WTC11 (cell line): Measurements from ENCODE around the gene USO1. TPM values are rescaled to one million over a fixed set of nuclear protein-coding genes. Genes with fewer than 3 reads are reported as not detected.
"Not testable (repeated sequence)": the region's sequence is repeated elsewhere in the genome, so short reads cannot be mapped to it uniquely, and the experiment has no call there.

ENCODE experiments used
- ATAC-seq: fragments of 200-7000 bp; cut with Tn5 transposase; 2 replicates; pipeline ENCODE4 v1.10.0; 2021; ENCODE audit warnings: mild to moderate bottlenecking, moderate library complexity
- CTCF ChIA-PET: fragments of 300-600 bp; sonication (Branson Sonifier 250); formaldehyde crosslinking; loops from one replicate; lab custom pipeline; 2021; ENCODE audit warnings: antibody characterized with exemption; lab: Charles Lee
- POLR2A ChIA-PET: fragments of 350-600 bp; sonication (Branson Sonifier 250); formaldehyde crosslinking; loops from one replicate; lab custom pipeline; 2021; ENCODE audit warnings: antibody characterized with exemption; lab: Charles Lee
- DNase-seq: peaks from one replicate; pipeline ENCODE4 v3.0.0; 2021; ENCODE audit warnings: low spot score
- H3K27ac Mint-ChIP-seq: 2 replicates; pipeline ENCODE4 v1.8.0; 2021; ENCODE audit warnings: mixed read lengths
- H3K27me3 Mint-ChIP-seq: 2 replicates; pipeline ENCODE4 v1.8.0; 2021; ENCODE audit warnings: low read depth, mild to moderate bottlenecking, moderate library complexity, mixed read lengths
- H3K36me3 Mint-ChIP-seq: 2 replicates; pipeline ENCODE4 v1.8.0; 2021; ENCODE audit warnings: mixed read lengths
- H3K4me1 Mint-ChIP-seq: 2 replicates; pipeline ENCODE4 v1.8.0; 2022; ENCODE audit warnings: mixed read lengths
- H3K4me3 Mint-ChIP-seq: 2 replicates; pipeline ENCODE4 v1.8.0; 2021; ENCODE audit warnings: mild to moderate bottlenecking, moderate library complexity, mixed read lengths
- H3K9me3 Mint-ChIP-seq: 2 replicates; pipeline ENCODE4 v1.8.0; 2021; ENCODE audit warnings: mixed read lengths
- ATF2 ChIP-seq: sonication (generic); formaldehyde crosslinking; IDR thresholded peaks from 2 replicates; pipeline ENCODE4 v1.8.1; 2022; ENCODE audit warnings: low read depth, missing genetic modification reagents, borderline replicate concordance
- CBFB ChIP-seq: sonication (generic); formaldehyde crosslinking; IDR thresholded peaks from 2 replicates; pipeline ENCODE4 v1.8.1; 2022; ENCODE audit warnings: mild to moderate bottlenecking, low read depth, missing genetic modification reagents
- CDX4 ChIP-seq: fragments of 250-450 bp; sonication (Bioruptor Pico); IDR thresholded peaks from 2 replicates; pipeline ENCODE4 v1.9.0; 2021; ENCODE audit warnings: moderate library complexity, mild to moderate bottlenecking, inconsistent platforms, borderline replicate concordance
- E2F1 ChIP-seq: sonication (generic); formaldehyde crosslinking; IDR thresholded peaks from 2 replicates; pipeline ENCODE4 v1.8.0; 2022; ENCODE audit warnings: mild to moderate bottlenecking, missing genetic modification reagents
- E2F5 ChIP-seq: sonication (generic); formaldehyde crosslinking; IDR thresholded peaks from 2 replicates; pipeline ENCODE4 v1.8.1; 2022; ENCODE audit warnings: mild to moderate bottlenecking, moderate library complexity, missing genetic modification reagents
- FOXP1 ChIP-seq: sonication (generic); formaldehyde crosslinking; IDR thresholded peaks from 2 replicates; pipeline ENCODE4 v1.8.0; 2022; ENCODE audit warnings: missing genetic modification reagents, mild to moderate bottlenecking, moderate library complexity, borderline replicate concordance
- KAT7 ChIP-seq: sonication (generic); formaldehyde crosslinking; IDR thresholded peaks from 2 replicates; pipeline ENCODE4 v1.8.1; 2023; ENCODE audit warnings: missing genetic modification reagents, mild to moderate bottlenecking, borderline replicate concordance
- NFATC4 ChIP-seq: fragments of 250-450 bp; sonication (Bioruptor Pico); IDR thresholded peaks from 2 replicates; pipeline ENCODE4 v1.9.0; 2021; ENCODE audit warnings: mild to moderate bottlenecking
- NR1H2 ChIP-seq: sonication (generic); formaldehyde crosslinking; IDR thresholded peaks from 2 replicates; pipeline ENCODE4 v1.9.0; 2021; ENCODE audit warnings: mild to moderate bottlenecking, moderate library complexity, missing genetic modification reagents
- OVOL2 ChIP-seq: fragments of 250-450 bp; sonication (Bioruptor Pico); IDR thresholded peaks from 2 replicates; pipeline ENCODE4 v1.9.0; 2021; ENCODE audit warnings: mild to moderate bottlenecking, borderline replicate concordance
- SP1 ChIP-seq: sonication (generic); formaldehyde crosslinking; conservative IDR thresholded peaks from 2 replicates; pipeline ENCODE4 v1.8.1; 2022; ENCODE audit warnings: missing genetic modification reagents
- TP53 ChIP-seq: sonication (generic); formaldehyde crosslinking; IDR thresholded peaks from 2 replicates; pipeline ENCODE4 v1.8.1; 2023; ENCODE audit warnings: mild to moderate bottlenecking, missing genetic modification reagents
- ZMAT4 ChIP-seq: fragments of 250-450 bp; sonication (Bioruptor Pico); IDR thresholded peaks from 2 replicates; pipeline ENCODE4 v1.9.0; 2021; ENCODE audit warnings: mild to moderate bottlenecking
- ZNF532 ChIP-seq: fragments of 250-450 bp; sonication (Bioruptor Pico); IDR thresholded peaks from 2 replicates; pipeline ENCODE4 v1.9.0; 2021; ENCODE audit warnings: mild to moderate bottlenecking, borderline replicate concordance
- total RNA-seq: library from RNA; stranded (reverse); gene quantifications from 3 replicates; pipeline ENCODE4 v1.2.3, GENCODE V29; 2021

Gene USO1
- total RNA-seq, 1 experiment from 2014 or later: 162 TPM

GRCh38 chr4:75714704-75715103, 9.7 kb upstream of the USO1 start (continued):
- TF ChIP-seq CDX4 (CRISPR knock-in tag): no peak

- CTCF ChIA-PET: interaction anchor here (1.7 to 2.1 kb wide), 2 partner anchors 9 to 10 kb away, joined by 14 to 15 read pairs; partner anchors contain the start of gene USO1
- TF ChIP-seq E2F1 (CRISPR knock-in tag) (no peak), NFATC4 (CRISPR knock-in tag) (no peak), KAT7 (CRISPR knock-in tag) (no peak)
- Mint-ChIP-seq H3K27me3 (no peaks in the 10 kb centered on the region), H3K27ac (peak overlapping the region; percentile 84), H3K9me3 (no peaks in the 10 kb centered on the region), H3K4me1 (peaks cover 29% of the 10 kb centered on the region), H3K36me3 (peaks cover 20% of the 10 kb centered on the region), H3K4me3 (no peak overlapping the region)
- POLR2A ChIA-PET: interaction anchor here (1.0 to 1.6 kb wide), 3 partner anchors 9 to 42 kb away, joined by 3 to 8 read pairs (median 4); partner anchors contain the start of genes G3BP2 and USO1
- DNase-seq (no peak), ATAC-seq (no peak)
Measured at GRCh38 chr4:75715105-75715799, 9.1 kb upstream of the USO1 start.

GRCh38 chr4:75716054-75716453, 8.3 kb upstream of the USO1 start:
- Mint-ChIP-seq H3K4me1 (peaks cover 29% of the 10 kb centered on the region), H3K36me3 (peaks cover 20% of the 10 kb centered on the region), H3K27ac (peak overlapping the region; percentile 92)
- POLR2A ChIA-PET: interaction anchor here (1.0 to 1.6 kb wide), 3 partner anchors 8 to 42 kb away, joined by 3 to 8 read pairs (median 4); partner anchors contain the start of genes G3BP2 and USO1
- CTCF ChIA-PET: interaction anchor here (1.7 to 2.1 kb wide), 2 partner anchors 8 to 10 kb away, joined by 14 to 15 read pairs; partner anchors contain the start of gene USO1
- DNase-seq, H3K27me3 Mint-ChIP-seq, ATAC-seq, H3K9me3 Mint-ChIP-seq, H3K4me3 Mint-ChIP-seq: not testable (repeated sequence)

- peak overlapping the region; percentile 60; the same call in 1 of the 2 replicates for H3K27ac Mint-ChIP-seq
- CTCF ChIA-PET: interaction anchor here (1.2 kb wide), 1 partner anchor 12 kb away, joined by 4 read pairs; no protein-coding TSS in a partner anchor
- TF ChIP-seq E2F5: no peak
- TF ChIP-seq TP53: no peak
- TF ChIP-seq SP1 (CRISPR knock-in tag): no peak
- TF ChIP-seq ZNF532 (CRISPR knock-in tag): no peak
- TF ChIP-seq ZMAT4 (CRISPR knock-in tag): no peak
- TF ChIP-seq CBFB (CRISPR knock-in tag): no peak
- no peak for TF ChIP-seq NR1H2
- no peak for TF ChIP-seq OVOL2 (CRISPR knock-in tag)
- TF ChIP-seq FOXP1 (CRISPR knock-in tag): no peak
- TF ChIP-seq ATF2 (CRISPR knock-in tag): no peak
- TF ChIP-seq KAT7 (CRISPR knock-in tag): no peak
Measured at GRCh38 chr4:75717408-75717807, 7.0 kb upstream of the USO1 start.

More at GRCh38 chr4:75717408-75717807, 7.0 kb upstream of the USO1 start:
- Mint-ChIP-seq H3K4me3 (no peak overlapping the region), H3K36me3 (peaks cover 24% of the 10 kb centered on the region), H3K27me3 (no peaks in the 10 kb centered on the region), H3K9me3 (no peaks in the 10 kb centered on the region), H3K4me1 (peaks cover 38% of the 10 kb centered on the region)
- ATAC-seq (no peak), DNase-seq (no peak)
- POLR2A ChIA-PET: no interaction called here
